ENCODE results near the gene TRIM54.

DNA sequence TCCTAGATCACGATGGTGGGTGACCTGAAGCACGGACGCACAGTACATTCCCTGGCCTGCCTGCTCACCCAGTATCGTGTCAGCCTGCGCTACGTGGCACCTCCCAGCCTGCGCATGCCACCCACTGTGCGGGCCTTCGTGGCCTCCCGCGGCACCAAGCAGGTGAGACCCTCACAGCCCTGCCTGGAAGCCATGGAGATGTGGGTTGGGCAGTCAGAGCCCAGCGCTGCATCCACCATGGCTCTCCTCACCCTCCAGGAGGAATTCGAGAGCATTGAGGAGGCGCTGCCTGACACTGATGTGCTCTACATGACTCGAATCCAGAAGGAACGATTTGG lies 39.6 kb upstream of the TRIM54 start:
- no peak for TF ChIP-seq EP300 (IDR thresholded peaks at IDR 0.05)
- no peak for TF ChIP-seq CTCF (IDR thresholded peaks at IDR 0.05)

Measured in tibial nerve (tissue), 4 donors.